ENCODE data around the gene TMEM250. TPM values are rescaled to one million over a fixed set of nuclear protein-coding genes. Genes with fewer than 3 reads are reported as not detected.

The TMEM250 gene
- total RNA-seq, 1 experiment from 2014 or later, result 26.3 TPM

DNA sequence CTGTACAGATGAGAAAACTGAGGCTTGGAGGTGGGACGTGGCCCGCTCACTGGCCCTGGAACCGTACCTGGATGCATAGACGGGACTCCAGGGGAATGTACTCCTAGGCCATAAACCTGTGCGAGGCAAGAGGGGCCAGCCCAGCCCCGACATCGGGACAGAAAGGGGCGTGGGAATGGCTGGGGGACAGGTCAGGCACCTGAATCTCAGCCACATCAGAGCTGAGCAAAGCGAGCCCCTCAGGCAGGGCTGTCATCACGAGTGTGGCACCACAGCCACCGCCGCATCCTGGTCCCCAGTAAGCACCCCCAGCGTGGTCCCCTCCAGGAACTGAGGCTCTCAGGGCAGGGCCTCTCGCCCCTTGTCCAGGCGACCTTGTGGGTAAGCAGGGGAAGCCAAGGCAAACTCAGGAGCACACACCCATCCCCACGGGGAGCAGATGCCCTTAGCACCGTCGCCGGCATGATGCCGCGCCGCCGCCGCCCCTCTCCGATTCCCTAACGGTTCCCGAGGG, 40.1 kb downstream of the TMEM250 start:
- CTCF ChIA-PET, result no interaction called here
- no peaks in the 10 kb centered on the region for H3K27me3 Mint-ChIP-seq (ENCODE audit: unreplicated experiment)
- no peaks in the 10 kb centered on the region for H3K9me3 Mint-ChIP-seq (ENCODE audit: low read depth, unreplicated experiment)
- peaks cover 6% of the 10 kb centered on the region for H3K36me3 Mint-ChIP-seq (ENCODE audit: insufficient read depth, unreplicated experiment)
- TF ChIP-seq, protein P1, sequence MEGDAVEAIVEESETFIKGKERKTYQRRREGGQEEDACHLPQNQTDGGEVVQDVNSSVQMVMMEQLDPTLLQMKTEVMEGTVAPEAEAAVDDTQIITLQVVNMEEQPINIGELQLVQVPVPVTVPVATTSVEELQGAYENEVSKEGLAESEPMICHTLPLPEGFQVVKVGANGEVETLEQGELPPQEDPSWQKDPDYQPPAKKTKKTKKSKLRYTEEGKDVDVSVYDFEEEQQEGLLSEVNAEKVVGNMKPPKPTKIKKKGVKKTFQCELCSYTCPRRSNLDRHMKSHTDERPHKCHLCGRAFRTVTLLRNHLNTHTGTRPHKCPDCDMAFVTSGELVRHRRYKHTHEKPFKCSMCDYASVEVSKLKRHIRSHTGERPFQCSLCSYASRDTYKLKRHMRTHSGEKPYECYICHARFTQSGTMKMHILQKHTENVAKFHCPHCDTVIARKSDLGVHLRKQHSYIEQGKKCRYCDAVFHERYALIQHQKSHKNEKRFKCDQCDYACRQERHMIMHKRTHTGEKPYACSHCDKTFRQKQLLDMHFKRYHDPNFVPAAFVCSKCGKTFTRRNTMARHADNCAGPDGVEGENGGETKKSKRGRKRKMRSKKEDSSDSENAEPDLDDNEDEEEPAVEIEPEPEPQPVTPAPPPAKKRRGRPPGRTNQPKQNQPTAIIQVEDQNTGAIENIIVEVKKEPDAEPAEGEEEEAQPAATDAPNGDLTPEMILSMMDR (IDR thresholded peaks at IDR 0.05; ENCODE audit: unreplicated experiment), result no peak
- DNase-seq, result no peak
- H3K4me3 Mint-ChIP-seq (ENCODE audit: low read depth, unreplicated experiment), result no peak overlapping the region
- no TSS peak for BruUV-seq (replicated peaks)
- H3K4me1 Mint-ChIP-seq (ENCODE audit: low read depth, unreplicated experiment), result no peaks in the 10 kb centered on the region
- no peak overlapping the region for H3K27ac Mint-ChIP-seq (ENCODE audit: unreplicated experiment)
- intact Hi-C loops (cut with micrococcal nuclease; ENCODE audit: unreplicated experiment), result no loop called here

DNA sequence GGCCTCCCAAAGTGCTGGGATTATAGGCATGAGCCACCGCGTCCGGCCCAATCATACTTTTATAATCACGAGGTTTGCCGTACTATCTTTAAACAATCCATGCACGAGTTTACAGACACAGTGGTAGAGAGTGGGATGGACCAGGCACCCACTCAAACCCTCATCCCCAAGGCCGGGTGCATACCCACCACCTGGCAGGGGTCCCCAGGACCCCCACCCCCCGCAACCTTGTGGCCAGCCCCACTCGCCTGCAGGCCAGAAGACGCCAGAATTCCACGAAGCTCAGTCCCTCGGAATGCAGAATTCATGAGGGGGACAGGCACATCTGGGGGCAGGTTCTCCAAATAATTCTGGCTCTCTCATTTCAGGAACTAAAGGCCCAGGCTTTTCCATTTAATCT, 40.7 kb downstream of the TMEM250 start:
- Mint-ChIP-seq H3K36me3 (ENCODE audit: insufficient read depth, unreplicated experiment) (peaks cover 6% of the 10 kb centered on the region), H3K27ac (ENCODE audit: unreplicated experiment) (no peak overlapping the region), H3K4me3 (ENCODE audit: low read depth, unreplicated experiment) (no peak overlapping the region), H3K27me3 (ENCODE audit: unreplicated experiment) (no peaks in the 10 kb centered on the region), H3K9me3 (ENCODE audit: low read depth, unreplicated experiment) (no peaks in the 10 kb centered on the region), H3K4me1 (ENCODE audit: low read depth, unreplicated experiment) (no peaks in the 10 kb centered on the region)
- DNase-seq, result no peak
- BruUV-seq (replicated peaks), result no TSS peak
- CTCF ChIA-PET, result no interaction called here
- intact Hi-C loops (cut with micrococcal nuclease; ENCODE audit: unreplicated experiment), result no loop called here
- TF ChIP-seq, protein P1 (IDR thresholded peaks at IDR 0.05; ENCODE audit: unreplicated experiment), result no peak

DNA sequence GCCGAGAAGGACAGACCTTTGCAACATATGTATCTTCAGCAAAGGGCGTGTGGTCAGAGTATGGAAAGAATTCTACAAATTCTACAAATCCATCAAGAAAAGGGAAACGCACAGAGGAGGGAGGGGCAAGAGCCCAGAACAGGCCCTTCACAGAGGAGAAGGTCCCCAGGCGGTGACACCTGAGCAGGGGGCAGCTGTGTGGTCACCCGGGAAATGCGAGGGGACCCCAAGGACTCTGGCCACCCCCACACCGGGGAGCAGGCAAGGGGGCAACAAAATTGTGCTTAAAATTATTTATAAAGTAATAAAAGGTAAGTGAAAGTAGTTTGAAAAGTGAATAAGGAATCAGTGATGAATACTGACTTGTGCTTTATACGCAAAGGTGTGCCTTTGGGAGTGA, 41.2 kb downstream of the TMEM250 start:
- Mint-ChIP-seq H3K9me3 (ENCODE audit: low read depth, unreplicated experiment) (no peaks in the 10 kb centered on the region), H3K4me1 (ENCODE audit: low read depth, unreplicated experiment) (no peaks in the 10 kb centered on the region), H3K4me3 (ENCODE audit: low read depth, unreplicated experiment) (no peak overlapping the region), H3K27ac (ENCODE audit: unreplicated experiment) (no peak overlapping the region), H3K27me3 (ENCODE audit: unreplicated experiment) (no peaks in the 10 kb centered on the region), H3K36me3 (ENCODE audit: insufficient read depth, unreplicated experiment) (peaks cover 6% of the 10 kb centered on the region)
- no TSS peak for BruUV-seq (replicated peaks)
- TF ChIP-seq, protein P1 (IDR thresholded peaks at IDR 0.05; ENCODE audit: unreplicated experiment), result no peak
- CTCF ChIA-PET, result no interaction called here
- intact Hi-C loops (cut with micrococcal nuclease; ENCODE audit: unreplicated experiment), result no loop called here
- no peak for DNase-seq

DNA sequence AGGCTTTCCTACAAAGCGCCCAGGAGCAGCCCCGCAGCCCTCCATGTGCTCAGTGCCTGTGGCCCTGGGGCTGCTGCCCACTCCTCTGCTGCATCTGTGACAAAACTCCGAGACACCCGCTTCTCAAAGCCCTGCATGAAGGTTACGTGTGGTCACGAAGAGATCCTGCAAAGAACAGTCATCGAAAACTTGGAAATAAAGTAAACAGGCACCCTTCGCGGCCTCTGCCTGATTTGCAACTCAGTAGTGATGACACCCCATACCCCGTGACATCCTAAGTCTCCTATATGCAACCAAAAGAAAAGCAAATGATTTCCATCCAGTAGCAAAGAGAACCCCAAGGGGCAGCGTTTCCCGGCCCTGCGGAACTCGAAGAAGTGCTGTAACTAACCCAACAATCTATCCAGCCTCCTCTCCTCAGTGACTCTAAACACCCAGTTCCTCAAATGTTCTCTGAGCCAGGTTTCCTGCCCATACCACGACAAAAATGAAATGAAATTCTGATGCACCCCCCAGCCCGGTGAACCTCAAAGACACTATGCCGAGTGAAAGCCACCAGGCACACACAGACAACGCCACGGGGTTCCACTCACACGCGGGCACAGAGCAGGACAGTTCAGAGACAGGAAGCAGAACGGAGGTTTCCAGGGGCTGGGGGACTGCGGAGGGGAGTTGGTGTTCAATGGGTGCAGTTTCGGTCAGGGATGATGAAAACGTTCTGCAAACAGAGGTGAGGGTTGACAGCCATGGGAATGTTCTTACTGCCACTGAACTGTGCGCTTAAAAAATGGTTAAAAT, 42.6 kb downstream of the TMEM250 start:
- DNase-seq, result no peak
- H3K4me1 Mint-ChIP-seq (ENCODE audit: low read depth, unreplicated experiment), result no peaks in the 10 kb centered on the region
- H3K4me3 Mint-ChIP-seq (ENCODE audit: low read depth, unreplicated experiment), result no peak overlapping the region
- H3K36me3 Mint-ChIP-seq (ENCODE audit: insufficient read depth, unreplicated experiment), result peaks cover 6% of the 10 kb centered on the region
- H3K27me3 Mint-ChIP-seq (ENCODE audit: unreplicated experiment), result no peaks in the 10 kb centered on the region
- CTCF ChIA-PET, result no interaction called here
- TF ChIP-seq, protein P1 (IDR thresholded peaks at IDR 0.05; ENCODE audit: unreplicated experiment), result no peak
- BruUV-seq (replicated peaks), result no TSS peak
- intact Hi-C loops (cut with micrococcal nuclease; ENCODE audit: unreplicated experiment), result no loop called here
- H3K9me3 Mint-ChIP-seq (ENCODE audit: low read depth, unreplicated experiment), result no peaks in the 10 kb centered on the region
- H3K27ac Mint-ChIP-seq (ENCODE audit: unreplicated experiment), result no peak overlapping the region

Measured in Calu3 (cell line).